Bladder microvascular endothelial cell (primary cell): ENCODE measurements around the gene ETV7. TPM values are rescaled to one million over a fixed set of nuclear protein-coding genes. Genes with fewer than 3 reads are reported as not detected.

Experiments
- total RNA-seq: library from RNA; depleted of rRNA; stranded (reverse); fragments of >200 nt; gene quantifications from 2 replicates; pipeline ENCODE4 v1.2.3, GENCODE V29; 2014

The ETV7 gene
- 0.16 and 0.31 TPM in 2 replicates for total RNA-seq

DNA sequence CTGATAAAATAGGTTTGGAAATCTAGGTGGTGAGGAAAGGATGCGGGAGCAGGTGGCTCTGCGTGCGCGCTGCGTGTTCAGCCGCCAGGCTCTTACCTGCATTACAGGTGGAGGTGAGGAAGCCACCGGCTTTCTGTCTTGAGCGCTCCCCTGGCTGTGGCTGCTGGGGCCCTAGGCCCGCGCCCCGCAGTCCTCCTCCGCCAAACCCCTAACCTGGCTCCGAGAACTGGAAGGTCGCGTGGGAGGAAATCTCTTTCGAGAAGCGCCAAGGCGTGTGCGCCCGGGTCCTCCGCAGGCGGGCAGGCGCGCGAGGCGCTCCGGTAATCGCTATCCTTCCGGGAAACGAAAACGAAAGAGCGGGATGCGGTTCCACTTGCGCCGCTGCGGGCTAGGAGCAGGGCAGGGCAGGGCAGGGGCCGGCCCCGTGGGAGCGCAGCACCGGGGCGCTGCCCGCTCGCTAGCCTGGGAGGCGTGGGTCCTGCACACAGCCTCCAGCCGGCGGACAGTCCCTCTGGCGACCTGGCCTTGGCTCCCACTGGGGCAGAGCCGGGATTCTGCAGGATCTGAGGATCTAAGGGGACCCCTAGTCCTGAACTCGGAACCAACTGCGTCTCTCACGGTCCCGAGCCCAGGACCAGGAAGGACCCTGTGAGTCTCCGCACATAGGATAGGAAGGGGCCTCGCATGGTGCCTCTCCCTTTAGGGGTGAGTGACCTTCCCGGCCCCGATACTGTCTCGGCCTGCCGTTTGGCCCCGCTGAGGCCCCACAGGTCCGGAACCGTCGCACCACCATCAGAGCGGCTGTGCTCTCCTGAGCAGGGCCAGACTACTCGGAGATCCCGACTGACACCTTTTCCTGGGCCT lies at the start of gene ETV7:
Gene ETV7, minus strand, starts transcription at position 230 of the 864 bp plus-strand sequence. Its CDS starts 128 bp downstream, at position 102.

DNA sequence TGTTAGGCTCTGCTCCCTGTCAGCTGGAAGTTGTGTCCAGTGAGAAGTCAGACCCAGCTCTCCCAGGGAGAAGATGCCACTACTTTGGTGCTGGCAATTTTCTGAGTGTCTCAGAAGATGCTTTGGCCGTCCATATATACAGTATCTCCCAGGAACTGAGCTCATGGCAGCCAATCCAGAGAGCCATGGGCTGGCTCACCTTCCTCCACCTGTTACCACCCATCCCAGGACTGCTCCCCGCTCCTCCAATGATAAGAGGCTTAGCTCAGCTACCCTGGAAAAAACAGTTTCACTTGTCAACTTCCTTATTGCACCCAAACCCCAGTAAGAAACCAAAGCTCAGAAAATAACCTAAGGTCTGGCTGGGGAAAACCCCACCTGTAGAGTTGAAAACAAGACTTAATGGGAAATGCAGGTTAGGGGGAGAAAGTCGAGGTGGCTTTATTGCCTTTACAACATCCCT lies 50.7 kb downstream of the ETV7 start, which contains the start of gene BNIP5:
Gene BNIP5, minus strand, starts transcription at position 110 of the 463 bp plus-strand sequence. CDS start 6,198 bp downstream, outside the sequence.

Other genes starting within 250 kb of the ETV7 start
- 7.1 and 19.0 TPM in 2 replicates for gene BRPF3, start 190.9 kb downstream of the ETV7 start, total RNA-seq
- gene PNPLA1, start 117.6 kb downstream of the ETV7 start, total RNA-seq: not detected in 2 replicates
- not detected in 2 replicates for gene BNIP5, start 50.8 kb downstream of the ETV7 start, total RNA-seq
- gene PXT1, start 55.2 kb upstream of the ETV7 start, total RNA-seq: under 0.01 TPM in 1 of 2 replicates, not detected in the other
- gene KCTD20, start 55.3 kb upstream of the ETV7 start, total RNA-seq: 55.9 and 110 TPM in 2 replicates
- gene STK38, start 159.8 kb upstream of the ETV7 start, total RNA-seq: 11.2 and 20.6 TPM in 2 replicates
- gene SRSF3, start 206.7 kb upstream of the ETV7 start, total RNA-seq: 186 and 256 TPM in 2 replicates